ENCODE data around the gene RBAK.
"Not testable (repeated sequence)": the region's sequence is repeated elsewhere in the genome, so short reads cannot be mapped to it uniquely, and the experiment has no call there.

RBAK gene

GRCh38 chr7:5045558-5046396 lies at the start of gene RBAK:
Gene RBAK, plus strand, starts transcription at chr7:5045860. Its CDS starts 2,217 bp downstream, at chr7:5048077.
- peak; percentile 63 for DNase-seq (ENCODE audit: low read depth)

- no peak for DNase-seq (ENCODE audit: low read depth)
Measured at GRCh38 chr7:4996696-4997222, 48.9 kb upstream of the RBAK start.

GRCh38 chr7:4998244-4998643 lies 47.4 kb upstream of the RBAK start:
- no peak for DNase-seq (ENCODE audit: low read depth)

GRCh38 chr7:4998910-4999309 lies 46.8 kb upstream of the RBAK start:
- DNase-seq (ENCODE audit: low read depth), result no peak

GRCh38 chr7:4999369-4999950 lies 46.2 kb upstream of the RBAK start:
- DNase-seq (ENCODE audit: low read depth), result no peak

GRCh38 chr7:5001003-5001402 lies 44.7 kb upstream of the RBAK start:
- no peak for DNase-seq (ENCODE audit: low read depth)

GRCh38 chr7:5001911-5002310 lies 43.7 kb upstream of the RBAK start:
- no peak for DNase-seq (ENCODE audit: low read depth)

- DNase-seq (ENCODE audit: low read depth), result no peak
Measured at GRCh38 chr7:5005066-5005465, 40.6 kb upstream of the RBAK start.

GRCh38 chr7:5012985-5013384 lies 32.7 kb upstream of the RBAK start:
- DNase-seq (ENCODE audit: low read depth), result no peak

GRCh38 chr7:5015936-5016335 lies 29.7 kb upstream of the RBAK start:
- not testable (repeated sequence) for DNase-seq (ENCODE audit: low read depth)

- not testable (repeated sequence) for DNase-seq (ENCODE audit: low read depth)
Measured at GRCh38 chr7:5017626-5018025, 28.0 kb upstream of the RBAK start.

GRCh38 chr7:5020098-5020497 lies 25.6 kb upstream of the RBAK start:
- no peak for DNase-seq (ENCODE audit: low read depth)

- not testable (repeated sequence) for DNase-seq (ENCODE audit: low read depth)
Measured at GRCh38 chr7:5020976-5021550, 24.6 kb upstream of the RBAK start.

- DNase-seq (ENCODE audit: low read depth), result not testable (repeated sequence)
Measured at GRCh38 chr7:5023626-5024025, 22.0 kb upstream of the RBAK start.

- not testable (repeated sequence) for DNase-seq (ENCODE audit: low read depth)
Measured at GRCh38 chr7:5027796-5028410, 17.8 kb upstream of the RBAK start.

- DNase-seq (ENCODE audit: low read depth), result not testable (repeated sequence)
Measured at GRCh38 chr7:5033186-5033585, 12.5 kb upstream of the RBAK start.

GRCh38 chr7:5035276-5035675 lies 10.4 kb upstream of the RBAK start:
- DNase-seq (ENCODE audit: low read depth), result no peak

GRCh38 chr7:5036446-5036845 lies 9.2 kb upstream of the RBAK start:
- DNase-seq (ENCODE audit: low read depth), result no peak

- DNase-seq (ENCODE audit: low read depth), result no peak
Measured at GRCh38 chr7:5041047-5041446, 4.6 kb upstream of the RBAK start.

- no peak for DNase-seq (ENCODE audit: low read depth)
Measured at GRCh38 chr7:5043661-5044060, 2.0 kb upstream of the RBAK start.

- DNase-seq (ENCODE audit: low read depth), result not testable (repeated sequence)
Measured at GRCh38 chr7:5046397-5046732, 705 bp downstream of the RBAK start.

GRCh38 chr7:5047127-5047526 lies 1.5 kb downstream of the RBAK start:
- DNase-seq (ENCODE audit: low read depth), result not testable (repeated sequence)

- DNase-seq (ENCODE audit: low read depth), result no peak
Measured at GRCh38 chr7:5050676-5051075, 5.0 kb downstream of the RBAK start.

All from HS-27A (cell line).